Measurements from ENCODE around the gene GRM4.
"Not testable (repeated sequence)": the region's sequence is repeated elsewhere in the genome, so short reads cannot be mapped to it uniquely, and the experiment has no call there.

Gene GRM4

GRCh38 chr6:34146021-34146782 lies at the start of gene GRM4:
TSS of gene GRM4 (minus strand) at chr6:34146087. CDS start at chr6:34133496, 12,591 bp downstream.
- DNase-seq, result no peak

DNA sequence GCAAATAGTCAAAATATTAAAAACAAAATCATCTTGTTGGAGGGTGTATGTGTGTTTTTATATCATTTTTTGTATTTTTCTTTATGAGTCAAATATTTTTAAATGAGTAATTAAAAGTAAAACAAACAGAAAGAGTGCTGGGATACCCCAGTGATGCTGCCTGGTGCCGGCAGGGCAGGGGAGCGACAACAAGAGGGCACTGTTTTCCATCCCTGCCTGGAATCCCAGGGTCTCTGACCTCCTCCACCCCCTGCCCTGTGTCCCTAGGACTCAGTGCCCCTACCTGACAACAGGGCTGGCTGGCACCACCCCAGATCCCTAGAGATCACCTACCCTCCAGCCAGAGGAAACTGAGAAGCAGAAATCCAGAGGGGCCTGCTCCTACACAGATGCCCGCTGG lies 48.9 kb upstream of the GRM4 start:
- DNase-seq, result no peak

DNA sequence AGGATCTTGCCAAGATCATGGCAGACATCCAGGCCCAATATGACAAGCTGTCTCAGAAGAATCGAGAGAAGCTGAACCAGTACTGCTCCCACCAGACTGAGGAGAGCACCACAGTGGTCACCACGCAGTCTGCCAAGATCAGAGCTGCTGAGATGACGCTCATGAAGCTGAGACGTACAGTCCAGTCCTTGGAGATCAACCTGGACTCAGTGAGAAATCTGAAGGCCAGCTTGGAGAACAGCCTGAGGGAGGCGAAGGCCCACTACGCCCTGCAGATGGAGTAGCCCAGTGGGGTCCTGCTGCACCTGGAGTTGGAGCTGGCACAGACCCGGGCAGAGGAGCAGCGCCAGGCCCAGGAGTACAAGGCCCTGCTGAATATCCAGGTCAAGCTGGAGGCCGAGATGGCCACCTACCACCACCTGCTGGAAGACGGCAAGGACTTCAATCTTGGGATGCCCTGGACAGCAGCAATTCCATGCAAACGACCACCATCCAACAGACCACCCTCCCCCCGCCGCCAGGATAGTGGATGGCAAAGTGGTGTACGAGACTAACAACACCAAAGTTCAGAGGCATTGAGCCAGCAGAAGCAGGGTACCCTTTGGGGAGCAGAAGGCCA lies 44.7 kb upstream of the GRM4 start:
- DNase-seq, result no peak

- no peak for DNase-seq
Measured at GRCh38 chr6:34189806-34190503, 44.1 kb upstream of the GRM4 start.

DNA sequence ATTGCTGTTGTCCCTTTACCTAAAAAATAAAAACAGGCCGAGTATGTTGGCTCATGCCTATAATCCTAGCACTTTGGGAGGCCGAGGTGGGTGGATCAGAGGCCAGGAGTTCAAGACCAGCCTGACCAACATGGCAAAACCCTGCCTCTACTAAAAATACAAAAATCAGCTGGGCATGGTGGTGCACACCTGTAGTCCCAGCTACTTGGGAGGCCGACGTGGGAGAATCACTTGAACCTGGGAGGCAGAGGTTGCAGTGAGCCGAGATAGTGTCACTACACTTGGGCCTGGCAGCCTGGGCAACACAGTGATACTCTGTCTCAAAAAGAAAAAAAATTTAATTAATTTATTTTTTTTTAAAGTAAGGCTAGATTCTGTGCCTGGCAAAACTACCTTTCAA lies 38.8 kb upstream of the GRM4 start:
- DNase-seq, result not testable (repeated sequence)

GRCh38 chr6:34182751-34183531 lies 37.1 kb upstream of the GRM4 start:
- DNase-seq, result no peak

GRCh38 chr6:34181908-34182307 lies 36.0 kb upstream of the GRM4 start:
- no peak for DNase-seq

DNA sequence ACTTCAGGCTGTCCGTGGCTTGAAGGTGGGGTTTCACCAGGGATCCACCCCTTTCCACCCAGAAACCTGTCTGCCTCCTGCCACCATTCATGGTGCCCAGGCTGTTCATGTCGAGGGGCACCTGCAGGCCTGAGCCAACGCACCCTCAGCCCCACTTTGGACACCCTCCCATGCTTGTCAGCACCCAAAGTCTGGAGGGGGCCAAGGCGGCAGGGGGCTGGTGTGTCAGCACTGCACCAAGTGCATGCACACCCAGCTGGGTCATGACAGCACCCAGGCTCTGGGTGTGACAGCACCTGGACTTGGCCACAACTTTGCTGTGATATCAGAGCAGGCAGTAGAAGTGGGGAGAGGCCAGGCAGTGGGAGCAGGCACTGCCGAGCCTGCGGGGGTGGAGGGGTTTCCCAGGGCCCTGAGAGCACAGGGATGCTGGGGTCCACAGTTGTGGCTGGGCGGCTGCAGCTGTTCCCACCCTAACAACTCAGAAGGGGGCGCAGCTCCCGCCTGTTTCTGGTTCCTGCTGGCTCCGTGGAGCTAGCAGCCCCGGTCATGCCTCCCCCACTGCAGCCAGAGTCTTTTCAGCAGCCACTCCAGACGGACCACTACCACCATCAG lies 33.3 kb upstream of the GRM4 start:
- DNase-seq, result no peak

DNA sequence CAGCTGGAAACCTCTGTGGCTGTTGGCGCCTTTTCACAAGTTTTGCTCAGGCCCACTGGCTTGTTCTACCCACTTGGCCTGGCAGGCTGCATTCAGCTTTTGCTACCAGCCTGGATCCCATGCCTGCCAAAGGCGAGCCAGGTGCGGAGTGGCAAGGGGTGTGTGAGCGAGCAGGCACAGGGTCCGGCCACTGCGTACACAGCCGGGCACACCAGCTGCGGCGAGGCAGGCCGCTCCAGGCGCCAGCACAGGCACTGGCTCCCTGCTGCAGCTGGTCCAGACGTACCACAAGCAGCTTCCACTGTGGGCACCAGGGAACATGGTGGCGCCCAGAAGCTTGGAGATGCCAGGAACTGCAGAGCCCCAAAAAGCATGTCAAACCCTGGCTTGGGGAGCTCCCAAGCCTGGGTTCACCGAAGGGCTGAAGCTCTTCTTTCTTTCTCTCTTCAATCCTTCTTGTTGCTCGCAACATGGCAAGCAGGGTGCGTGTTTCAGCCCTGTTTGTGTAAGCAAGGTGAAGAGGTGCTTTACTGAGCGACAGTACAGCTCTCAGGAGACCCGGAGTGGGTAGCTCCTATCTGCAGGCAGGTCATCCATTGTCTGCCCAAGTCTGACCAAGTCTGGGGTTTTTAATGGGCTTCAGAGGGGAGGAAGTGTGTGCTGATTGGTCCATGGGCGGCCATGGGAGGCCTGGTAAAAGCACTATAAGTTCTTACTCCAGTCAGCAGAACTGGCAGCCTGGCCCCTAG lies 32.6 kb upstream of the GRM4 start:
- no peak for DNase-seq

DNA sequence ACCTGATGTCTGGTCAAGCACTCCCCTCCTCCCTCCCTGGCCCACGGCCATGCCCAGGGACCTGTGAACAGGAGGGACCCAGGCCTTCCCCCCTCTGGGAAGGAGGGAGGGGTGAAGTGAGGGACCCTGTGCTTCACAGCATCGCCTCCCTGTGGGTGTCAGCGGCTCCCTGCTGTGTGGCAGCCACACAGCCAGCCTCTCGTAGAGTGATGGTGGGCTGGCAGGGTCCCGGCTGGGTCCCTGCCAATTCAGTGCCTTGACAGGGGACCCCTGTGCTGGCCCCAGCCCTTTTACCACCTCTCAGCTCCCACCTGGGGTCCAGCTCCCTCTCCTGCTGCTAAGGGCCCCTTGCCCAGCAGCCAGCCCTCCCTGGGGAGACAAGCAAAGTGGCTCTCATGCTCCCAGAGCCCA lies 31.3 kb upstream of the GRM4 start:
- DNase-seq, result no peak

DNA sequence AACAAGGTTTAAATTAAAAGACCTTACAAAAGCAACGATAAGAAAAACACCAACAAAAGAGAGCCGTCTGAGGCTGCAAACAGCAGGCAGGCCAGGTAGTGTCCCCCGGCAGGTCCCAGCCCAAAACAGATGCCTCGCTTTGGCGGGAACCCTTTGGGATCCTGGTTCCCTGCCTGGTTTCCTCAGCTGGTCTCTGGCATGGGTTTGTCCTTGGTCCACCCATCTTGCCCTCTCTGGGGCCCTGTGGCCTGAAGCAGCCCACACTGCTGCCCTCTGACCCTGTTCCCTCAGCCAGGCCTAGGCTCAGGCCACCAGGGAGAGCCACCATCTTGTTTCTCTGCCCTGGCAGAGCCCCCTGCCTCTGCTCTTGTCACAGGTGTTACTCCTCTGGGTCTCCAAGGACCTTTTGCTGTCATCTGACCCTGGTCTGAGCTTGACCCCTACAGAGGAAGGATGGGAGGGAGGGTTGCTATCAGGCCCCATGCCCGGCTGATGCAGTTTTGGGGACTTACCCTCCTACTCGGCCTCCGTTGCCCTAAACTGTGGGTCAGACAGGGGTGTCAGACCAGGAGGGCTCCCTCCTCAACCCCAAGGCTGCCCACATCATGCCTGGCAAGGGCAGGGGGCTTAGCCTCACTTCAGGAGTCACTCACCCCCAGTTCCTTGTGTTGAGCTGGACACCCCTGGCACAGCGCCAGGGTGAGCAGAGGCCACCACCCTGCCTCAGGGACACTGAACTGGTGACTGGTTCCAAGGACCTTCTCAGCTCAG lies 30.6 kb upstream of the GRM4 start:
- DNase-seq, result no peak

- no peak for DNase-seq
Measured at GRCh38 chr6:34174846-34175399, 29.0 kb upstream of the GRM4 start.

DNA sequence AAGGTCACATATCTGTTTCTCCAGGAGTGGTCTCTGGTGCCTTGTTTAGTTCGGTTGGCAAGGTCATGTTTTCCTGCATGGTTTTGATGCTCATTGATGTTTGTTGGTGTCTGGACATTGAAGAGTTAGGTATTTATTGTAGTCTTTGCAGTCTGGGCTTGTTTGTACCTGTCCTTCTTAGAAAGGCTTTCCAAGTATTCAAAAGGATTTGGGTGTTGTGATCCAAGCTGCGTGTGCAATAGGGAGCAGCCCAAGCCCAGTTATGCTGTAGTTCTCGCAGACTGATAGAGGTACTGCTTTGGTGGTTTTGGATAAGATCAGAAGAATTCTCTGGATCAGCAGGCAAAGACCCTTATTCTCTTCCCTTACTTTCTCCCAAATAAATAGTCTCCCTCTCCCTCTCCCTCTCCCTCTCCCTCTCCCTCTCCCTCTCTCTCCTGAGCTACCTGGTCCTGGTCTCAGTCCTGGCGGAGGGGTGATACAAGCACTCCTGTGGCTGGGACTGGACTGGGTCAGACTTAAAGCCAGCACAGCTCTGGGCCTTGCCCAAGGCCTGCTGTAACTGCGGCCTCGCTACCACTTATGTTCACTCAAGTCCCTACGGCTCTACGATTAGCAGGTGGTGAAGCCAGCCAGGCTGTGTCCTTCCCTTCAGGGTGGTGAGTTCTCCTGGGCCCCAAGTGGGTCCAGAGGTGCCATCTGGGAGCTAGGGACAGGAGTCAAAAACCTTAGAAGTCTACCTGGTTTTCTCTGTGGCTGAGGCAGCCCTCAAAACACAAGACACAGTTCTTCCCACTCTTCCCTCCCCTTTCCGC lies 27.3 kb upstream of the GRM4 start:
- DNase-seq, result no peak

DNA sequence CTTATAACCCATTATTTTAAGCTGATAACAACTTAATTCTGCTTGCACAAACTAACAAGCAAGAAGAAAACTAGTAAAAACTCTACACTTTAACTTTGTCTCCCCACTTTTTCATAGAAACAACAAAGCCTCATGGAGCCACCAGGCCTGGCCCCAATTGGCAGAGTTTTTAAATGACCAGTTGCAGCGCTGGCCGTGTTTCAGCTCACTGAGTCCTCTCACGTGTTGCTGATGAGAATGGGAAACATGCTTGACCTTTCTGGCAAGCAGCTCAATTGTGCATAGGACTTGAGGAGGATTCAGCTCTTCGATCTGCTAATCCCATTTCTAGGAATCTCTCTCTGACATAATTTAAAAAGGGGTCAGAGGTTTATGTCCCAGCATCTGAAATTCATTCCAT lies 24.5 kb upstream of the GRM4 start:
- no peak for DNase-seq

GRCh38 chr6:34169897-34170296 lies 24.0 kb upstream of the GRM4 start:
- DNase-seq, result no peak

GRCh38 chr6:34161857-34162515 lies 16.1 kb upstream of the GRM4 start:
- DNase-seq, result no peak

DNA sequence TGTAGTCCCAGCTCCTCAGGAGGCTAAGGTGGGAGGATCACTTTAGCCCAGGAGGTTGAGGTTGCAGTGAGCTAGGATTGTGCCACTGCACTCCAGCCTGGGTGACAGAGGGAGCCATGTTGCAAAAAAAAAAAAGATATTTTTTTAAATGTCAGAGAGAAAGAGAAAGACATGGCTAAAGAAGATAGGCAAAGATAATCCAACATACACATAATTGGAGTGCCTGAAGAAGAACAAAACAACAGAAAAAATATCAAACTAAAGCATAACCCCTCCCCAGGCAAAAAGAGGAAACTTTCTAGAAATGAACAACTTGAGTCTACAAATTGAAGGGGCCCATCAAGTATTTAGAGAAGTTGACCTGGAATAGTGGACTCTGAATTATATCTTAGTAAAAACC lies 14.0 kb upstream of the GRM4 start:
- no peak for DNase-seq

GRCh38 chr6:34158876-34159275 lies 13.0 kb upstream of the GRM4 start:
- no peak for DNase-seq

DNA sequence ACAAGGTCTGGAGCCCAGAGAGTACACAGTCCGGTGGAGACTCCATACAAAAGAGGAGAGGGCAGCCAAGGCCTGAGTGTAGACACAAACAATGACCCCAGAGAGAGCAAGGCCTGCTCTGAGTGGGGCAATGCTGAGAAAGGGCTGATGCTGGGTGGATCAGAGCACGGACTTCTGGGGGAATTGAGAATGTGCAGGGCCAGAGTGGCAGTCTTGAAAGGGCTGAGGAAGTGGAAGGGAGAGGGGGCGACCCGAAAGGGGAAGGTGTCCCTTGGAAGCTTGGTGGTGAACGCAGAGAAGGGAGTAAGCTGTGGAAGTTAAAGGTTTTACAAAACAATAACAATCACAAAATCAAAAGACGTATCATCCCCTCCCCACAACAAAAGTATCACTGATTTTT lies 12.0 kb upstream of the GRM4 start:
- no peak for DNase-seq

Measured in NCI-H226 (cell line).